ENCODE measurements around the gene CCRL2.
"Not testable (repeated sequence)": the region's sequence is repeated elsewhere in the genome, so short reads cannot be mapped to it uniquely, and the experiment has no call there.

The CCRL2 gene

DNA sequence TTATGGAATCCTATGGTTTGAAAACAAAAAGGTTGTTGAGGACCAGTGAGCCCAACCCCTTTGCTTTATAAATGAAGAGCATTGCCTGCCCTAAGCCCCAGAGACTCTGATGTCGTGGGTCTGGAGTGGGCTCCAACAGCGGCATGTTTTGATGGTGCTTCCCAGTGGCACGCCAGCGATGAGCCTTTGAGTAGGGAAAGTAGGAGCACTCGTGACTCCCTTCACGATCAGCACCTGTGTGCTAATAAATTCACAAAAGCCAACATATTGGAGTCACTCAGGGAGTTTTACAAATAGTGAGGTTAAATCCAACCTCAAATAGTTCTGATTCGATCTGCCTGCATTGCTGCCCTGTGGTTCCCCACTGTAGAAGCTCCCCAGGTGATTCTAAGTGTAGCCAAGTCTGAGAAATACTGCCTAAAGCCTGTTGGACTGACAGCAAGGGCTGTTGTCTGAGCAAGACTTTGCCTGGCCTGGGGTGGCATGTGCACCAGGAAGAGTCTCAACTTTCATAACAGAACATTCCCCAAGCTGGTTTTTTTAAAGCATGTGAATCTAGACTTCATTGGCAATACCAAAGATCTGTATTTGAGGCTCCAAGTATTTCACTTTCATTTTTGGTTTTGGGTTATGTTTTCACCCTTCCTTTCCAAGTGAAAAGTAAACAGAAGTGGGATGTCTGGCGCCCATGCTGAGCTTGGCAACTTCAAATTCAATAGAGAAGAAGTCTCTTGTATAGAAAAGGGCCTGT is 26.4 kb upstream of the CCRL2 start:
- no peak for DNase-seq

- no peak for DNase-seq
Observed at GRCh38 chr3:46381625-46382024, 25.4 kb upstream of the CCRL2 start.

DNA sequence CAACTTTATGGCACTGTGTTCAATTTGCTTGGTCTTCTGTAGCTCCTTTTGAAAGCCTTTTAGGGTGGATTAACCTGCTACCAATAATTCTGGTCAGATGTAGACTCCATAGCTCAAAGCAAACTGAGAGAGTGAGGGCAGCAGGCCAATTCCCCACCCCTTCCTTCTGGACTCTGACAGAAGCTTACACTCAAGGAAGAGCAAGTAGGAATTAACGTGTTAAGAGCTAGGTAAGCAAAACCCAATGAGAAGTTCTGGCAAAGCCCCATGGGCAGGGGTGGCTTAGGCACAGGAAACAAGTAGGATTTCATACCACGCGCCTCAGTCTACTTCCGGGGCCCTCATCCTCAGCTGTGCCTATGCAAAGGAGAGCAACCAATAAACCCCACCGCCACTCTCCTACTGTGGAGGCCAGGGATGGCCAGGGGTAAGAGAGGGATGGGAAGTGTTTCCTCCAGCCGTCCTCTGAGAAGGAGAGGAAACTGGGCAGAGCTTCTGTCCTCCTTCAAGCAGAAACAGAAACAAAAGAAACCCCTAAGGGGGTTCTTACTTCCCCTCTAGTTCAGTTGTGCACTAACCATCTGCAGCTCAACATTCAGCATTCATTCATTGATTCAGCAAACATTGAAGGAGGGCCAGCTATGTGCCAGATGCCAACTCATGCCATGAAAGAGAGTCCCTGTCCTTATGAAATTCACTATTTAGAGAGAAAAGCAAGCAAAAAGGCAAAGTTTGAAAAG is 23.7 kb upstream of the CCRL2 start:
- no peak for DNase-seq

- no peak for DNase-seq
Observed at GRCh38 chr3:46383951-46384330, 23.1 kb upstream of the CCRL2 start.

- no peak for DNase-seq
Observed at GRCh38 chr3:46386205-46386604, 20.9 kb upstream of the CCRL2 start.

- DNase-seq: not testable (repeated sequence)
Observed at GRCh38 chr3:46388847-46389246, 18.2 kb upstream of the CCRL2 start.

DNA sequence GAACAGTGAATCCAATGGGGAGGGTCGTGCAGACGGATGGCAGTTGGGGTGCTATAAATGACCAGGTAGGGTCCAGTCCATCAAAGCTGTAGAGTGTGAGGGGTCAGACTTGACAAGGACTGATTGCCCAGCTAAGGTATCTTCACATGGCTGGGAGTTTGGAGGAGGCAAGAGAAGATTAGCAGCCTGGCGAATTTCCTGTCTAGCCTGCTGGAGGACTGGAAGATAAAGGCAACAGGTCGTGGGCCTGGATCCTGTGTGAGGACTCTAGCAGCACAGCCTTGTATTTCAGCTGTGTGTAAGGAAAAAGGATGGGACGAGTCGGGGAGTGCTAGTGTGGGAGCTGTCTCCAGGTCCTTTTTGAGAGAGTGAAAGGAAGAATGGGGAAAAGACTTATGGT is 17.8 kb upstream of the CCRL2 start:
- DNase-seq: no peak

DNA sequence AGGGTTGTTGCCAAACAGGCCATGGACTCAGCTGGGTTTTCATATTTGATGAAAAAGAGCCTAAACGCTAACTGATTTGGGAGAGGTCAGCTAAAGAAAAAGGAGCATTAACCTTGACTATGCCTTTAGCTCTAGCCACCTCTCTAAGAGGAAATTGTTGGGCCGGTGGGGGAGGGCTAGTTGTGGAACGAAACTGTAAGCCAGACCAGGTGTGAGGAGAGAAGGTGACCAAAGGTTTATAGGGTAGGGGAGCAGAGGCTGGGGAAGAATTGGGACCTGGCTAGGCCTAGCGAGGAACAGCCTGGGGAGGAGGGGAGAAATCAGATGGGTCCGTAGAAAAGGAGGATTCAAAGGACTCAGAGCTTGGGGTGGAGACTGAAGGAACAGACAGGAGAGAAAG is 15.5 kb upstream of the CCRL2 start:
- DNase-seq: not testable (repeated sequence)

DNA sequence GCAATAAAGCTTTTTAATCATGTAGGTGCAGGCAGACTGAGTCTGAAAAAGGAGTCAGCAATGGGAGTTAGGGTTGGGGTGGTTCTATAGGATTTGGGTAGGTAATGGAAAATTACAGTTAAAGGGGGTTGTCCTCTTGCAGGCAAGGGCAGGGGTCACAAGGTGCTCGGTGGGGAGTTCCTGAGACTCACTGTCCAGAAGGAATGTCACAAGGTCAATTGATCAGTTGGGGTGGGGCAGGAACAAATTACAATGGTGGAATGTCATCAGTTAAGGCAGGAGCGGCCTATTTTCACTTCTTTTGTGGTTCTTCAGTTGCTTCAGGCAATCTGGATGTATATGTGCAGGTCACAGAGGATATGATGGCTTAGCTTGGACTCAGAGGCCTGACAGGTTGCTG is 14.0 kb upstream of the CCRL2 start:
- no peak for DNase-seq

DNA sequence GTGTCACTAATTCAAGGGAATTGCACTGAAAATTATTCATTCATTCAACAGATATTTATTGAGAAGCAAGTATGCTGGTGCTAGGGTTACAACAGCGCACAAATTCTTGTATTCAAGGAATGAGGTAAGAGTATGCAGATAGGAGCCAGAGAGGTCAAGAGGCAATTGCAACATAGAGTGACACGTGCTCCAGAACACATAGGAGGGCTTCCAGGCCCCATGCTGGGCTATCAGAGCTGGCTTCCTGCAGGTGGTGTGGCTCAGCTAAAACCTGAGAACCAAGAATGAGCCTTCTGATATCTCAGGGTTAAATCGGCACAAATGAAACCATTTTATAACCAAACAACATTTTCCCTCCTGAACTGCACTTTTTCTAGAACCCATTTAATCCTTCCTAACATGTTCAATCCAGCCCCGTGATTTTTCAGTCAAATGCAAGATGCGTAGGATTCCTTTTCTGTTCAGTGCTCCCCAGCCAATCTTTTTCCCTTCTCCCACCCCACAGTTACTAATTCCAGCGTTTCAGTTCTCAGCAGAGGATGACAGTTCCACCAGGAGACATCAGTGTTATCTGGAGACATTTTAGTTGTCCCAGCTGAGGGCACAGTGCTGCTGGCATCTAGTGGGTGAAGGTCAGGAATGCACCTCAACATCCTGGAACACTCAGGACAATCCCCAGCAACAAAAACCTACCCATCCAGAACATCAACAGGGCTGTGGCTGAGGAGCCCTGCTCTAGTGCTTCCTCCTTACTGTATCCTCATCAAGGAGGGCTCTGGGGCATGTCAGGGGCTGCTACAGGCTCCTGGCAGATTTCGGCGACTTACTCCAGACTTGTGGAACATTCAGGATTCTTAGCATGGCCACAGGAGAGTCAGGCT is 13.3 kb upstream of the CCRL2 start:
- no peak for DNase-seq

DNA sequence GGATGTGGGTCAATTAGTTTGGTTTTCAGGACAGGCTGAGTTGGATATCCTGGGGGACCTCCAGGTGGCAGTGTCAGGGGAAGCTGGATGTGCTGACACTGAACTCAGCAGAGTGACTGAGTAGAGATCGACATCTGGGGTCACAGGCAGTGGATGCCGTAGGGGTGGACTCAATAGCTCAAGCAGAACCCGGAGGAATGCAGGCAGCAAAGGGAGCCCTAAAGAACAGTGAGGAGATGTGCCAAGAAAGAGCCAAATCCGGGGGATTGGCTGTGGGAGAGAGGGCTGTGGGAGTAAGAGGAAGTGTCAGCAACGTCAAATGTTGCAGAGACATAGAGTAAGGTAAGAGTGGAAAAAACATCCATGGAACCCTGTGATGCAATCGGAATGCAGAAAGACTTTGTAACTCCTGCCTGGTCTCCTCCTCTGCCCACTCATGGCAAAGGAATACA is 11.8 kb upstream of the CCRL2 start:
- DNase-seq: no peak

GRCh38 chr3:46395766-46396530 is 11.1 kb upstream of the CCRL2 start:
- no peak for DNase-seq

- DNase-seq: no peak
Observed at GRCh38 chr3:46397111-46397510, 9.9 kb upstream of the CCRL2 start.

- no peak for DNase-seq
Observed at GRCh38 chr3:46398186-46398955, 8.7 kb upstream of the CCRL2 start.

- DNase-seq: no peak
Observed at GRCh38 chr3:46399098-46399497, 8.0 kb upstream of the CCRL2 start.

- DNase-seq: no peak
Observed at GRCh38 chr3:46399557-46399956, 7.5 kb upstream of the CCRL2 start.

DNA sequence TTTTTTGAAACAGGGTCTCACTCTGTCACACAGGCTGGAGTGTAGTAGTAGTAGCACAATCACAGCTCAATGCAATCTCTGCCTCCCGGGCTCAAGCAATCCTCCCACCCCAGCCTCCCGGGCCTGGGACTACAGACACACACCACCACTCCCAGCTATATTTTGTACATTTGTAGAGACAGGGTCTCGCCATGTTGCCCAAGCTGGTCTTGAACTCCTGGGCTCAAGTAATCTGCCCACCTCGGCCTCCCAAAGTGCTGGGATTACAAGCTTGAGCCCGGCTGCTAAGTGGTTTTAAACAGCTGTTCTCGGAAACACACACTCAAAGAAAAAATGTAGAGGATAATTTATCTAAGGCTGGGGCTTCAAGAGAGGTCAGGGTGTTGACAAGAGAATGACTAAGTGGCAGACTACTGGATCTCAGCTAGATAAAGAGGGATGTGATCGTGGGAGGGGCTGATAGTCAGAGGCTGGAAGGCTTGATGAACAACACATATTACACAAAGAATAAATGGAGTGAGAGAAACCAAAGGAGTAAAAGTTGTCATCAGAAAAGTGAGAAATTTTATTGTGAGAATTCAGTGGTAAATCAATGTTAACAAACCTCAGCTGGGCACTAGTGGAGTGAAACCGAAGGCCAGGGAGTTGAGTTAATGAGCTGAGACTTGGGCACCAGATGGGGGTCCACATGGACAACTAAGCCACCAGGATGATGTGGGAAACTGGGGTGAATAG is 6.9 kb upstream of the CCRL2 start:
- DNase-seq: no peak

DNA sequence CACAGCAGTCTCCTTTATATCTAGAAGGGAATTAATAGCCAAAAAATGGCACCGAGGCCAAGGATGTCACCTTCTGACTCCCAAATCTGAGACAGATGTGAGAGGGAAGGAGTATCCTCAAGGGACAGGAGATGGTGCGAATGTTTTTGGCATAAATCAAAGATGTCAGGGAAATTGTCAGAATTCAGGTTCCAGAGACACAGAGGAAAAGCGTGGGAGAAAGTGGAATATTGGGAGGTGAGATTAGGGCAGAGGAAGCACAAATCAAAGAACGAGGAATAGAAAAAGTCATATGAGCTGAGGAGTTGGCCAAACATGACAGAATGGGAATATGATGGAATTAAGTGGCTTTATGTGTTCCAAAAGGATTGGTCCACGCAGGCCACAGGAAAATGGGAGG is 6.2 kb upstream of the CCRL2 start:
- no peak for DNase-seq

GRCh38 chr3:46401579-46401978 is 5.5 kb upstream of the CCRL2 start:
- DNase-seq: no peak

DNA sequence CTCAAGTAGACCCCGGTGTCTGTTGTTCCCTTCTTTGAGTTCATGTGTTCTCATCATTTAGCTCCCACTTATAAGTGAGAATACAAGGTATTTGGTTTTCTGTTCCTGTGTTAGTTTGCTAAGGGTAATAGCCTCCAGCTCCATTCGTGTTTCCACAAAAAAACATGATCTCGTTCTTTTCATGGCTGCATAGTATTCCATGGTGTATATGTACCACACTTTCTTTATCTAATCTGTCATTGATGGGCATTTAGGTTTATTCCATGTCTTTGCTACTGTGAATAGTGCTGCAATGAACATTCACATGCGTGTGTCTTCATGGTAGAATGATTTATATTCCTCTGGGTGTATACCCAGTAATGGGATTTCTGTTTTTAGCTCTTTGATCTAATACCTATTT is 4.2 kb upstream of the CCRL2 start:
- DNase-seq: not testable (repeated sequence)
